ENCODE data around the gene LAPTM5.

Gene LAPTM5

DNA sequence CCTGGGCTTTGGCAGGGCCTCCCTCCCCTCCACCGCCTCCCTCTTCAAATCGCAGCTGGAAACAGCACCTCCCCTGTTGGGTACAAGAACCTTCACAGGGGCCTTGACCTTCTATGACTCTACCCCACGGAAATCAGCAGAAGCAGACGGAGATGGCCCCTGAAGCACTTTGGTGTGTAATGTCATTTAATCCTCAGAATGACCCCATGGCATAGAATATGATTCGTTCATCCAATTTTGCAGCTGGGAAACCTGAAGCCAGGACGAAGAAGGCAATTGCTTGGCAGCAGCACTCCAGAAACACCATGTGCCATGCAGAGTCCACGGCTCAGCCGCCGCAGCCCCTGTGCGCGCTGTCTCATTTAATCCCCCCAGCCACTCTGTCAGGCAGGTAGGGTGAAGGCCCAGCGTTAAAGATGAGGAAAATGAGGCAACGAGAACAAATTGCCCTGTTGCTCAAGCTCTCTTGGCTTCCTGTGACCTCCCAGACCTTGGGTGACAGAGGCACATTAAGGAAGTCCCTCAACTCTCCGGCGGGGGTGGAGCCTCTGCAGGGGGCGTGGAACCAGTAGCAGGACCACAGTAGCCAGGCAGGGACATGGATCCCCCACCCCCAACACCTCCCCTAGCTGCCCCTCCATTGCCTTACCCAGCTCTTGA, 25.8 kb upstream of the LAPTM5 start:
- H3K36me3 ChIP-seq (ENCODE audit: control insufficient read depth, insufficient read depth, low read length) = no peaks in the 10 kb centered on the region
- H3K27me3 ChIP-seq (ENCODE audit: control insufficient read depth, insufficient read depth, low read length) = no peaks in the 10 kb centered on the region
- no peak overlapping the region for H3K4me3 ChIP-seq (ENCODE audit: low read length)
- no peaks in the 10 kb centered on the region for H3K4me1 ChIP-seq (ENCODE audit: control insufficient read depth, insufficient read depth, low read length)
- H3K9ac ChIP-seq (ENCODE audit: low read length) = no peak overlapping the region
- no peak overlapping the region for H3K27ac ChIP-seq (ENCODE audit: low read depth, low read length)

DNA sequence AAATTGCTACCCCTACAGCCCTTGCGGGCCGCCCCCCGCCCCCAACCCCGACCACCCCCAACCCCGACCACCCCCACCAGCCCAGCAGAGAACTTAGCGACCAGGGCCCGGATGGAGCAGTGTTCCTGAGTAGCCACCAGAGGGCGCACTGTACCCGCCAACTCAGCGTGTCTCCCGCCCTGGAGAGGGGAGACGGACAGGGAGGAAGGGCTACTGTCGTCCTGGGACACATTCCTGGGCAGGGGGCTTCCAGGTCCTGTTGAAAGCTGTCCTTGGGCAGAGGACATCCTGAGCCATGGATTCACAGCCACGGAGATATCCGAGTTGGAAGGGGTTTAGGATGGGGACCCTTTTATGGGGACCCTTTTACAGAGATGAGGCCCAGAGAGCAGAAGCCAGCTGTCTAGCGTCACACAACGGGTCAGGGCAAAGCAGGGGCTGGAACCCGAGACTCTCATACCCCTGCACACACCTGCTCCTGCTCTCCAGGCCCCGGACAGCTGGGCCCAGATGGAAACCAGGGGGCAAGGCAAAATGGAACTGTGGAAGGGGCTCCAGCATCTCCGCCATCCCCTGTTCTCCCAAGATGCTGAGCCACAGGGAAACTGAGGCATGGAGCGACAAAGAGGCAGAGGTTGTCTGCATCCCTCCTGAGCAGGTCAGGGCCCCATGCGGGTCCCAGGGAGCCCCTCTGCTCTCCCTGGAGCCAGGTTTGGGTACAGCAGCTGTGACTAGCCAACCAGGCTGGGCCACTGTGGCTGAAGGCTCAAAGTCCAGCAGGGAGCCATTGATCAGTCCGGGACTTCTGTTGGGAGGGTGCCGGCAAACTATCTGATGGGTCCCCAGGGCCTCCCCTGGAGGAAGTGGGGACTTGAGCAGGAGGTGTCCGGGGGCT, 25.0 kb upstream of the LAPTM5 start:
- no peak overlapping the region for H3K27ac ChIP-seq (ENCODE audit: low read depth, low read length)
- H3K9ac ChIP-seq (ENCODE audit: low read length) = no peak overlapping the region
- H3K4me1 ChIP-seq (ENCODE audit: control insufficient read depth, insufficient read depth, low read length) = no peaks in the 10 kb centered on the region

DNA sequence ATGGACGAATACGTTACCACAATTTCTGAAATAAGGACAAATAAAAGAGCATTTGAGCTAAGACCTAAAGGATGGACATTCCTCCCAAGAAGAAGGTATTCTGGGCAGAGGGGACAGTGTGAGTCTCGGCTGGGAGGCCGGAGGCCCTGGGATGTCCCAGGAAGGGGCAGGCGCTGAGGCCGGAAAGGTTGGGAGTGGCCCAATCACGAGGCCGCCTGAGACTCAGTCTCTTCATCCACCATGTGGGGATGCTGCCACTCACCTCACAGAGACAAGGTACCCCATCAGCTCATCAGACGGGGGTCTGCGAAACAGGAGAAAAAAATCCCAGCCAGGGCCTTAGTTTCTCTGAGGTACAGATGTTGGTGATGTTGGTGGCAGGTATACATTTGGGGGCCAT, 24.3 kb upstream of the LAPTM5 start:
- no peaks in the 10 kb centered on the region for H3K4me1 ChIP-seq (ENCODE audit: control insufficient read depth, insufficient read depth, low read length)
- no peak overlapping the region for H3K4me3 ChIP-seq (ENCODE audit: low read length)
- H3K9ac ChIP-seq (ENCODE audit: low read length) = no peak overlapping the region
- no peaks in the 10 kb centered on the region for H3K27me3 ChIP-seq (ENCODE audit: control insufficient read depth, insufficient read depth, low read length)
- no peaks in the 10 kb centered on the region for H3K36me3 ChIP-seq (ENCODE audit: control insufficient read depth, insufficient read depth, low read length)
- no peak overlapping the region for H3K27ac ChIP-seq (ENCODE audit: low read depth, low read length)

More for the DNA sequence above, 25.0 kb upstream of the LAPTM5 start:
- H3K27me3 ChIP-seq (ENCODE audit: control insufficient read depth, insufficient read depth, low read length) = no peaks in the 10 kb centered on the region
- H3K36me3 ChIP-seq (ENCODE audit: control insufficient read depth, insufficient read depth, low read length) = no peaks in the 10 kb centered on the region
- no peak overlapping the region for H3K4me3 ChIP-seq (ENCODE audit: low read length)

DNA sequence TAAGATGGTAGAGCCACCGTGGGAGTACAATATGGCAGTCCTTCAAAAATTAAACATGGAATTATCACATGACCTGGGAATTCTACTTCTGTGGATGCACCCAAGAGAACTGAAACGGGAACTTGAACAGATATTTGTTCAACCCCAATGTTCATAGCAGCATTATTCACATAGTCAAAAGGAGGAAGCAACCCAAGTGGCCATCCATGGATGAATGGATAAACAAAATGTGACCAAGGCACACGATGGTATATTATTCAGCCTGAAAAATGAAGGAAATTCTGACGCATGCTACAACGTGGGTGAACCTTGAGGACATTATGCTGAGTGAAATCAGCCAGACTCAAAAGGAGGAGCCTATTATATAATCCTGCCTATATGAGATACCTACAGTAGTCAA, 22.8 kb upstream of the LAPTM5 start:
- Histone ChIP-seq H3K27ac (ENCODE audit: low read depth, low read length) (no peak overlapping the region), H3K9ac (ENCODE audit: low read length) (no peak overlapping the region), H3K4me1 (ENCODE audit: control insufficient read depth, insufficient read depth, low read length) (no peaks in the 10 kb centered on the region), H3K4me3 (ENCODE audit: low read length) (no peak overlapping the region), H3K36me3 (ENCODE audit: control insufficient read depth, insufficient read depth, low read length) (no peaks in the 10 kb centered on the region), H3K27me3 (ENCODE audit: control insufficient read depth, insufficient read depth, low read length) (no peaks in the 10 kb centered on the region)

DNA sequence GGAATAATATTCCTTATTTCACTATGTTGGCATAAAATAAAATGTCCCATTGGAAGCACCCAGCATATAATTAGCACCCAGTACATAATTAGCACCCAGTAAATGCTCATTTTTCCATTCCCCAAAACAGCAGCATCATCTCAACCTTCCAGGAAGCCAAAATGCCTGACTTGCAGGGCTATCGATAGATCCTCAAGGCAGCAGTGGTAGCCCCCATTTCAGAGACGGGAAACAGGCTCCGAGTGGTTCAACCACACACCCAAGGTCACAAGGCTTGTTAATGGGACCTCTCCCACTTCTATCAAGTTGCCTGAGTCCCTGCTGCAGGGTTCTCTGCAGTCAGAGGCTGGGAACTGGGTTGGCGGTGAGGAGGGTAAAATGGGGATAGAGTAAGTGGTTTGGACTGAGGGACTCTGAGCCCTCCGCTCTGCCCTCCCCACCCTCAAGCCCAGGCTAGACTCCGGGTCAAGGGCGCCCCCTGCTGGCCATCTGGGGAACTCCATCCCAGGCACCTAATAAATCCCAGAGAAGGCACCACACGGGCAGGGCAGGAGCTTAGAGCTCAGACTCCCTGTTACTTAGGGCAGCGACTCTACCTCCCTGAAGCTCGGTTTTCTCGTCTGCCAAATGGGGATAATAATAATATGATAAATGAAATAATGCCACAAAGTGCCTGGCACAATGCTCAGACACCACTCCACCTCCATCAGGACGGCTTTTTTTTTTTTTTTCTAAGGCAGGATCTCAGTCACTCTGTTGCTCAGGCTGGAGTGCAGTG, 21.9 kb upstream of the LAPTM5 start:
- H3K27me3 ChIP-seq (ENCODE audit: control insufficient read depth, insufficient read depth, low read length) = no peaks in the 10 kb centered on the region
- no peak overlapping the region for H3K9ac ChIP-seq (ENCODE audit: low read length)
- H3K36me3 ChIP-seq (ENCODE audit: control insufficient read depth, insufficient read depth, low read length) = no peaks in the 10 kb centered on the region
- no peak overlapping the region for H3K4me3 ChIP-seq (ENCODE audit: low read length)
- H3K4me1 ChIP-seq (ENCODE audit: control insufficient read depth, insufficient read depth, low read length) = no peaks in the 10 kb centered on the region
- no peak overlapping the region for H3K27ac ChIP-seq (ENCODE audit: low read depth, low read length)

- no peaks in the 10 kb centered on the region for H3K36me3 ChIP-seq (ENCODE audit: control insufficient read depth, insufficient read depth, low read length)
- no peak overlapping the region for H3K27ac ChIP-seq (ENCODE audit: low read depth, low read length)
- H3K9ac ChIP-seq (ENCODE audit: low read length) = no peak overlapping the region
These were observed 21.4 kb upstream of the LAPTM5 start for GRCh38 chr1:30778979-30779293.

GRCh38 chr1:30778154-30778978, 20.8 kb upstream of the LAPTM5 start:
- H3K4me3 ChIP-seq (ENCODE audit: low read length) = no peak overlapping the region
- H3K9ac ChIP-seq (ENCODE audit: low read length) = no peak overlapping the region
- no peak overlapping the region for H3K27ac ChIP-seq (ENCODE audit: low read depth, low read length)
- H3K36me3 ChIP-seq (ENCODE audit: control insufficient read depth, insufficient read depth, low read length) = no peaks in the 10 kb centered on the region
- H3K27me3 ChIP-seq (ENCODE audit: control insufficient read depth, insufficient read depth, low read length) = no peaks in the 10 kb centered on the region
- H3K4me1 ChIP-seq (ENCODE audit: control insufficient read depth, insufficient read depth, low read length) = no peaks in the 10 kb centered on the region

More at GRCh38 chr1:30778979-30779293, 21.4 kb upstream of the LAPTM5 start:
- Histone ChIP-seq H3K27me3 (ENCODE audit: control insufficient read depth, insufficient read depth, low read length) (no peaks in the 10 kb centered on the region), H3K4me3 (ENCODE audit: low read length) (no peak overlapping the region), H3K4me1 (ENCODE audit: control insufficient read depth, insufficient read depth, low read length) (no peaks in the 10 kb centered on the region)

DNA sequence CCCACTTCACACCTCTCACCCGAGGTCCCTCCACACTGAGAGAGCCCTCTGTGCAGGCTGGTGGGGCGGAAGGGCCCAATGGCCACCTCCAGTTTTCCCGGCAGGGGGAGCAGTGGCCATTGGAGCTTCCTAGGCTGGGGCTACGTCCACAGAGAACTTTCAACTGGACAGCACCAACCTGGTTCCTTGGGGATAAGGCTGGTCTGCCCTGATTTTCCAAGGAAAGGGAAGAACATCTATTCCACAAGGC, 20.3 kb upstream of the LAPTM5 start:
- H3K4me3 ChIP-seq (ENCODE audit: low read length) = no peak overlapping the region
- H3K9ac ChIP-seq (ENCODE audit: low read length) = no peak overlapping the region
- H3K27me3 ChIP-seq (ENCODE audit: control insufficient read depth, insufficient read depth, low read length) = no peaks in the 10 kb centered on the region
- no peaks in the 10 kb centered on the region for H3K4me1 ChIP-seq (ENCODE audit: control insufficient read depth, insufficient read depth, low read length)
- no peaks in the 10 kb centered on the region for H3K36me3 ChIP-seq (ENCODE audit: control insufficient read depth, insufficient read depth, low read length)
- H3K27ac ChIP-seq (ENCODE audit: low read depth, low read length) = no peak overlapping the region

GRCh38 chr1:30777060-30777903, 19.7 kb upstream of the LAPTM5 start:
- Histone ChIP-seq H3K36me3 (ENCODE audit: control insufficient read depth, insufficient read depth, low read length) (no peaks in the 10 kb centered on the region), H3K27ac (ENCODE audit: low read depth, low read length) (no peak overlapping the region), H3K4me3 (ENCODE audit: low read length) (no peak overlapping the region), H3K9ac (ENCODE audit: low read length) (no peak overlapping the region), H3K4me1 (ENCODE audit: control insufficient read depth, insufficient read depth, low read length) (no peaks in the 10 kb centered on the region), H3K27me3 (ENCODE audit: control insufficient read depth, insufficient read depth, low read length) (no peaks in the 10 kb centered on the region)

DNA sequence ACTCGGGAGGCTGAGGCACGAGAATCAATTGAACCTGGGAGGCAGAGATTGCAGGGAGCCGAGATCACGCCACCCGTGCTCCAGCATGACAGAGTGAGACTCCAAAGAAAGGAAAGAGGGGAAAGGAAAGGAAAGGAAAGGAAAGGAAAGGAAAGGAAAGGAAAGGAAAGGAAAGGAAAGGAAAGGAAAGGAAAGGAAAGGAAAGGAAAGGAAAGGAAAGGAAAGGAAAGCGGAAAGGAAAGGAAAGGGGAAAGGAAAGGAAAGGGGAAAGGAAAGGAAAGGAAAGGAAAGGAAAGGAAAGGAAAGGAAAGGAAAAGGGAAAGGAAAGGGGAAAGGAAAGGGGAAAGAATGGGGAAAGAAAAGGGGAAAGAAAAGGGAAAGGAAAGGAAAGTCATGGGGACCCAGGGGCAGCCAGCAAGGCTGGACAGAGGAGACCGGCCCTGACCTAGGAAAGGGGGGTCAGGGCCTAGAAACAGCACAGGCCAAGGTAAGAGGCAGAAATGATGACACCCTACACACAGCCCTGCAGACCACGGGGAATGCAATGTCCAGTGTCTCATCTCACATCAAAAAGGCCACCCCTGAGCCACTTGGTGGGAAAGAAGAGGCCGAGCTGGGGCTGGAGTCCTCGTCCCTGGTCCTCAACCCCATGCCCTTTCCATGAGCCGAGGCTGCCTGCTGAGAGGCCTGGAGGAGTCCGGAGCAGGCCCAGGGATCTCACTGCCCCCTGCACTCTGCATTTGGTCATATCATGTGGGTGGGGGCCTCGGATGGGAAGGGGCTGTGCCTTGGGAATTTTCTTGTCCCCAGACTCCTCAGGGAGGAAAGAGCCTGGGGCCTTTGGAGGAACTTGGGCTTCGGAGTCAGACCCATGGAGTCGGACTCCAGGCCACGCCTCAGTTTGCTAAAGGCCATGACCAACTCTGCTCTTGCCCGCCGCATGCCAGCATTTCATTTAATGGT, 18.8 kb upstream of the LAPTM5 start:
- no peak overlapping the region for H3K9ac ChIP-seq (ENCODE audit: low read length)
- H3K4me3 ChIP-seq (ENCODE audit: low read length) = no peak overlapping the region
- no peak overlapping the region for H3K27ac ChIP-seq (ENCODE audit: low read depth, low read length)
- H3K4me1 ChIP-seq (ENCODE audit: control insufficient read depth, insufficient read depth, low read length) = no peaks in the 10 kb centered on the region
- no peaks in the 10 kb centered on the region for H3K27me3 ChIP-seq (ENCODE audit: control insufficient read depth, insufficient read depth, low read length)
- no peaks in the 10 kb centered on the region for H3K36me3 ChIP-seq (ENCODE audit: control insufficient read depth, insufficient read depth, low read length)

Data from rectal smooth muscle tissue (tissue), 1 donor.